Liver (tissue), 3 donors: ENCODE measurements around the gene CCDC192.

Source experiments
- CTCF ChIP-seq: fragments of 150-350 bp; IDR thresholded peaks from 2 replicates; pipeline ENCODE4 v1.5.1; 2017; ENCODE audit warnings: improper control_type of control experiment, low read depth, low read length; ENCODE audit not compliant: missing input control
- HNF4A ChIP-seq, 2 donors: conservative IDR thresholded peaks; 2 replicates each; pipeline ENCODE4 v1.6.1; 2016; ENCODE audit warnings: antibody characterized with exemption in 2 of 2, mild to moderate bottlenecking in 2 of 2
- SP1 ChIP-seq: IDR thresholded peaks from 2 replicates; pipeline ENCODE4 v1.6.1; 2018; ENCODE audit warnings: antibody characterized with exemption, mild to moderate bottlenecking
- donor health status: healthy.
- donor health status: healthy.

GRCh38 chr5:127892467-127893207 is 189.4 kb downstream of the CCDC192 start:
- TF ChIP-seq CTCF, result no peak
- no peak for TF ChIP-seq HNF4A (conservative IDR thresholded peaks at IDR 0.05)
- TF ChIP-seq SP1, result no peak
